ENCODE measurements around the gene MLYCD. TPM values are rescaled to one million over a fixed set of nuclear protein-coding genes. Genes with fewer than 3 reads are reported as not detected.

Gene MLYCD
- total RNA-seq, 2 experiments from 2014 or later = 2.0 to 2.3 TPM

DNA sequence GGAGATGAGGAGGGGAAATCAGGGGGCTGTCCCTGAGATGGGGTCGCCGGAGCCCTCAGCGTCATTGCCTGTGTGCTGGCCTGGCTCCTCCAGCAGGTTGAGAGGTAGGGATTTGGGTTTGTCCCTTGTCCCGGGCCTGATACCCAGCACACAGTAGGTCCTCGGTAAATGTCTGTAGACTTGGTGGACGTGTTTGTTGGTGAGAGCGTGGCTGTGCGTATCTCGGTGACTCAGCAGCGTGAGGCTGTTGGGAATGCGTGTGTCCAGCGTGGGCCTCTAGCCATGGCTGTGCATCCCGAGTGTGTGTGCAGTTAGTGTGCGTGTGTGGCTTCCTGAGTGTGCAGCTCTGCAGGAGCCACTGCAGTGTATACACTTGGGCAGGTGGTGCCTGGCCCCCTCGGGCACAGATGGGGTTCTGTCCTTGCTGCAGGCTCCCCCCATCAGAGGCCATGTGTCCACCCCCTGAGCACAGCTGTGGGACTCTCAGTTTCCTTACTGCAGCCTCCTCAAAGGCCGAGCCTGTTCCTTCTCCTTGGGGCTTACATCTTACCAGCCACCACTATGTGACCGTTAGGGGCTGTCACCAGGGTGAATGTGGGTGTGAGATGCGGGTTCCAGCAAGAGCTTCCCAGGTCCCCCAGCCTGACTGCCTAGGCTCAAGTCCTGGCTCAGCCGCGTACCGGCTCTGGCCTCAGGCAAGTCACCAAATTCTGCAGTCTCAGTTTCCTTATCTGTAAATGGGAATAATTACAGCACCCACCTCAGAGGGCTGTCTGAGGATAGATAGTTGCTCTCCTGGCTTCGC lies 74.9 kb downstream of the MLYCD start:
- Mint-ChIP-seq H3K27ac (no peak overlapping the region), H3K36me3 (ENCODE audit: low read depth) (no peaks in the 10 kb centered on the region), H3K27me3 (ENCODE audit: low read depth) (peaks cover 13% of the 10 kb centered on the region), H3K4me3 (no peak overlapping the region), H3K9me3 (peaks cover under 1% of the 10 kb centered on the region), H3K4me1 (ENCODE audit: low read depth) (peaks cover 2% of the 10 kb centered on the region)
- DNase-seq = no peak
- intact Hi-C loops (cut with micrococcal nuclease) = no loop called here
- CTCF ChIA-PET = no interaction called here

DNA sequence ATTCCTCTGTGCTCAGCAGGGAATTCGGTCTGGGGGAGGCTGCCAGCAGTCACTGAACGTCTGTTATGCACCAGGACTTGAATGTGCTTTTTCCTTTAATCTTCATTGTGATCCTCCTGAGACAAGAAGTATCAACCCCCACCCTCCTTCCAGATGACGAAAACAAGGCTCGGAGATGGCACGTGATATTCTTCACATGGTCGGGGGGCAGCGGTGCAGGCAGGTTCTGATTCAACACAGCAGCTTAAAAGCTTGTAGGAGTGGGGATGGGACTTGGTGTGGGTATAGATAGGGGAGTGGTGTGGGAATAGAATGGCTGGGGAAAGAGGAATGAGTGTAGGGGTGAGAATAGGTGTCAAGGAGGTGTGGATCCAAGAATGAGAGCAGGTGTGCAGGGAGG lies 75.6 kb downstream of the MLYCD start:
- H3K27me3 Mint-ChIP-seq (ENCODE audit: low read depth) = peaks cover 9% of the 10 kb centered on the region
- CTCF ChIA-PET = no interaction called here
- no peaks in the 10 kb centered on the region for H3K36me3 Mint-ChIP-seq (ENCODE audit: low read depth)
- H3K27ac Mint-ChIP-seq = no peak overlapping the region
- no peak overlapping the region for H3K4me3 Mint-ChIP-seq
- H3K4me1 Mint-ChIP-seq (ENCODE audit: low read depth) = no peaks in the 10 kb centered on the region
- intact Hi-C loops (cut with micrococcal nuclease) = no loop called here
- no peak for DNase-seq
- H3K9me3 Mint-ChIP-seq = peaks cover 5% of the 10 kb centered on the region

DNA sequence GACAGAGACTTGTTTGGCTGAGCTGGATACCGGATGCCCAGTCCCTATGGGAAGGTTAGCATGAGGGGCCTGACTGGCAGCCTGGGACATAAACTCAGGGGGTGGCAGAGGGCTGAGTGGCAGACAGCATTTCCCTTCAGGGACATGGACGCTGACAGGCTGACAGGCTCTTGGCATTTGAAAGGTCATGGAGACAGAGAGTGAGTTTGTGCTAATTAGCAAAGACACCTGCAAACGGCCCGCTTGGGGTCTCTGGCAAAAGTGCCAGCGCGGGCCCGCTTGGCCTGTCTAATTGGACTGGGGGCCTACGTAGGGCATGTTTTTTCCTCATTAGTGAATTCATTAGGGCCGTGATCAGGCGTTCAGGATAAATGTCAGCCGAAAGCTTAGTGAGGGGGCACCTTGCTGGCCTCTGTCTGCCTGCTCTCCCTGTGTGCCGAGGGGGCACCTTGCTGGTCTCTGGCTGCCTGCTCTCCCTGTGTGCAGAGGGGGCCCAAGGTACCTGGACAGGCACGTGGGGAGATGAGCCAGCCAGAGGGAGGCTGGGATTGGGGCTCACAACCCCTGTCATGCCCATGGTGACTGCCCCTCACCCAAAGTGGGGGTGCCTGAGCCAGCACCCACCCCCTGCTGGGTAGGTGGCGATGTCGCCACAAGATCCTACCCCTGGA lies 76.8 kb downstream of the MLYCD start:
- CTCF ChIA-PET = interaction anchor here (0.6 kb wide), 1 partner anchor 180 kb away, joined by 6 read pairs; no protein-coding TSS in a partner anchor
- Mint-ChIP-seq H3K4me1 (ENCODE audit: low read depth) (no peaks in the 10 kb centered on the region), H3K27me3 (ENCODE audit: low read depth) (peaks cover 3% of the 10 kb centered on the region)

More for the DNA sequence above, 76.8 kb downstream of the MLYCD start:
- Mint-ChIP-seq H3K27ac (no peak overlapping the region), H3K9me3 (peaks cover 5% of the 10 kb centered on the region), H3K4me3 (no peak overlapping the region), H3K36me3 (ENCODE audit: low read depth) (no peaks in the 10 kb centered on the region)
- intact Hi-C loops (cut with micrococcal nuclease) = no loop called here
- no peak for DNase-seq

Other genes starting within 250 kb of the MLYCD start
- 10 to 100 TPM; 72.1 to 72.8 TPM for gene HSBP1, start 91.1 kb upstream of the MLYCD start, total RNA-seq
- under 1 TPM; 0.47 to 0.86 TPM for gene OSGIN1, start 54.1 kb downstream of the MLYCD start, total RNA-seq
- not detected for gene NECAB2, start 69.1 kb downstream of the MLYCD start, total RNA-seq
- gene SLC38A8, start 143.7 kb downstream of the MLYCD start, total RNA-seq = not detected
- 10 to 100 TPM; 36.9 to 41.3 TPM for gene MBTPS1, start 217.8 kb downstream of the MLYCD start, total RNA-seq
- 1 to 10 TPM; 5.8 to 7.5 TPM for gene HSDL1, start 246.1 kb downstream of the MLYCD start, total RNA-seq
- gene DNAAF1, start 246.2 kb downstream of the MLYCD start, total RNA-seq = not detected

All from activated naive CD4-positive, alpha-beta T cell treated with anti-CD3 and anti-CD28 coated beads for 36 hours (primary cell).